ENCODE results near the gene ATCAY.

ATCAY gene, protein sequence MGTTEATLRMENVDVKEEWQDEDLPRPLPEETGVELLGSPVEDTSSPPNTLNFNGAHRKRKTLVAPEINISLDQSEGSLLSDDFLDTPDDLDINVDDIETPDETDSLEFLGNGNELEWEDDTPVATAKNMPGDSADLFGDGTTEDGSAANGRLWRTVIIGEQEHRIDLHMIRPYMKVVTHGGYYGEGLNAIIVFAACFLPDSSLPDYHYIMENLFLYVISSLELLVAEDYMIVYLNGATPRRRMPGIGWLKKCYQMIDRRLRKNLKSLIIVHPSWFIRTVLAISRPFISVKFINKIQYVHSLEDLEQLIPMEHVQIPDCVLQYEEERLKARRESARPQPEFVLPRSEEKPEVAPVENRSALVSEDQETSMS

DNA sequence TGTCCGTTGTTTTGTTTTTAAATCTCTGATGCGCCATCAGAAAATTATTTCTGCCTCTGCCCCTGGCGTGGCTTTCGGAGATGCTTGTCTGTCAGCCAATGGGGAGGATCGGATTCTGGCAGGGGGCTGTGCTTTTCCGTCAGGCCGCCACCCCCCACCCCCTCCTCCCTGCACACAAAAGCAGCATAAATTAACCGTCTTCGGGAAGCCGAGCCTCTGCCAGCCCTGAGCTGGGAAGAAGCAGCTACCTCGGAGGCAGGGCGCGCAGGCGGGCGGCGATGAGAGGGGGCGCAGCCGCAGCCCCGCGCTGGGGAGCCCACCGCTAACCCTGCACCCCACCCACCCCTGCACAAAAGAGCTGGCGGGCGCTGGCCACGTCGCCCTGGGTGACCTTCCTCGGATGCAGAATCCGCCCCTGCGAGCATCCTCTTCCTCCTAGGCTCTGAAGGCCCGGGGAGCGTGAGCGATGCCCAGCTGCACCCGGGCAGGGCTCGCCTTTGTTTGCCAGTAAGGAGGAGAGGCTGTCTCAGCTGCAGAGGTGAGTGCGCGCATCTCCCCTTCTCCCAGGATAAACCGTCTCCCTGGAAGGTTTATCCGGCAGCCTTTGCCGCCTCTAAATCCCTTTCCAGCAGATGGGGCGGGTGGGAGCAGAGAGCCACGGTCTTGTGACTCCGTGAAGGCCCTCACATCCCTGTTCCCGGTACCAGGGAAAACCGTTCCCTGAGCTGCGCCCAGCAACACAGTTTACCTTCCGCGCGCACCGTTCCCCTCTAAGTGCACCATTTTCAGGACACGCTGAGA, at the start of gene ATCAY:
TSS of gene ATCAY (plus strand) at position 215 of the 801 bp plus-strand sequence. CDS start 5,083 bp downstream, outside the sequence.
- no peak for DNase-seq

DNA sequence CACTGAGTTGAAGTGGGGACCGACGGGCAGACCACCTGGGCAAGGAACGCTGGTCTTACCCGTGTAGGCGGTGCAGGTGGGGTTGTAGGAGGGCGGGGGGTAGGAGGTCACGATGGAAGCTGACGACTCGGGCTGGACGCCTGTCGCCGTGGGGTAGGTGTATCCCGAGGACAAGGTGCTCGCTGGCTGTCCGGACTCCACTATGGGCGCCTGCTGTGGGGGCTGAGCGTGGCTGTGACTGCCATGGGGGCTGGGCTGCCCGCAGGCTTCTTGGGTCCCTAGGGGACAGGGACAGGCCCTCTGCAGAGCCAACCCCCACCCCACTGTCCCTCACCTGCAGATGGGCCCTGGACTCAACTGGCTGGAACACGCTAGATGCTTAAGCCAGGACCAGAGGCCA, 48.9 kb upstream of the ATCAY start:
- no peak for DNase-seq

DNA sequence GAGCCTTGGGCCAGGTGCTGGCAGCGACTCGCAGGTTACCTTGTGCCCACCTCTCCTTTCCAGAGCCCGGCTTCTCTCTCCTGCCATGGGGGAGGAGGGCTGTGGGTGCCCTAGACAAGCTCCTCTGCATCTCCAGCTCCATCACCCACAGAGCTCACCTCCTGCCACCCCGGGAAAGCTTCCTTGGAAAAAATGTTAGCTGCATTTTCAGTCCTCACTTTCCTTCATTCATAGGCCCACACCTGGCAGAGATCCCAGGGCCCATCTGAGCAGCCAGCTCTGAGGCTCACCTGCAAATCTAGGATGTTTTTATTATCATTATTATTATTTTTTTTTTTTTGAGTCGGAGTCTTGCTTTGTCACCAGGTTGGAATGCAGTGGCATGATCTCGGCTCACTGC, 48.5 kb upstream of the ATCAY start:
- DNase-seq: no peak

DNA sequence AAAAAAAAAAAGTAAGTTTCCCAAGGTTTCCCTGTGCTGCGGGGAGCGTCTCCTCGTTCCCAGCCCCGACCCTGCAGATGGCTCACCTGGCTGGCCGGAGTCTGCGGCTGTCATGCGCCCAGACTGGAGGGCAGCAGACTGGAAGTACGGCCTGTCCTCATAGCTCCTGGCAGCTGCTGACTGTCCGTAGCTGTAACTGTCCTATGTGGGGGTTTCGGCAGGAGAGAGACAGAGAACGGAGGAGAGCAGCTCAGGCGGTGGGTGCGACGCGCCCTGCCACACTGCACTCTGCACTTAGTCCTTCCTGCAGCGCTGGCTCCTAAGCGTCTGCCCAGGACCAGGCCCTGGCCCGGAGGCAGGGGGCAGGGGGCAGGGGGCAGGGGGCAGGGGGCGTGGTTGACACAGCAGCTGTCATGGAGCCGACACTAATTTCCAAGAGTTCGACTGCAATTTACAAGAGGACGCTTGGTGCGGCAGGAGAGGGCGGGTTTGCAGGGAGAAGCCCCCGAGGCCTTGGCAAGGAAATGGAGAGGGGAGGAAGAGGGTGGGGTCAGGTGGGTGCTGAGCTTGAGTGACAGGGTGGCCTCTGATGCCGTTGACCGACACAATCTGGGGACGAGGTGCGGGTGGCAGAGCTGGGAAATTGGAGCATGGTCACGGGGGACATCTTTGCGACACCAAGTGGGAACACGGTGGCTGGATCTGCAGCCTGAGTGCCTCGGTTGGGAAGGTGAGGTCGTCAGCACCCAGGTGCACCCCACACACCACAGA, 46.7 kb upstream of the ATCAY start:
- no peak for DNase-seq

DNA sequence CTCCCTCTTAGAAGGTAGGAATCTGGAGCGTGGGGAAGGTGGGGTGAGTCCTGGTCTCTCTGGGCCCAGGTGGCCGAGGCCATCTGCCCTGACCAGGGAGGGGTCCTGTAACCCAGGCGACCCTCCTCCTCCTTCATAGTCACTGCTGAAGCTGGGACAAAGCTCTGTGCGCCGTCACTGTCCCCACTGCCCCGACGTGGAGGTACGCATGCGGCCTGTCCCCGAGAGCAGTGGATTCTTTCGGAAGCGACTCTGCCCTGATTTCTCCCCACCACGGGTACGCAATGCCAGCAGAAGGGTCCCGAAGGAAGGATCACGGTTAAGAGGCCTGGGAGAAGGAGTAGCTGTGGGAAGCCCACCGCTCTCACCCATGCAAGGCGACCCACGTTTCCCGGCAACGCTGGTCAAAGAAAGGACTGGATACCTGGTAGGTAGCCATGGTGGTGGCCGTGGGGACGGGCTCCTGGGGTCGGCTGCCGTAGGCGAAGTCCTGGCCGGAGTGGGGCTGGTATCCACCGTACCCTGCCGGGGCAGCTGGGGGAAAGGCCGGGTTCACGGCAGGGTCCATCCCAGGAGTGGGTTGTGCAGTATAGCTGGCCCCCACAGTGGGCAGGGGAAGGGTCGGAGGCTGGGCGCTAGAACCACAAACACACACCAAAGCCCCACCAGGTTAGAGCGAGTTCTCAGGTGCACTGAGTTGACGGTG, 46.0 kb upstream of the ATCAY start:
- no peak for DNase-seq

DNA sequence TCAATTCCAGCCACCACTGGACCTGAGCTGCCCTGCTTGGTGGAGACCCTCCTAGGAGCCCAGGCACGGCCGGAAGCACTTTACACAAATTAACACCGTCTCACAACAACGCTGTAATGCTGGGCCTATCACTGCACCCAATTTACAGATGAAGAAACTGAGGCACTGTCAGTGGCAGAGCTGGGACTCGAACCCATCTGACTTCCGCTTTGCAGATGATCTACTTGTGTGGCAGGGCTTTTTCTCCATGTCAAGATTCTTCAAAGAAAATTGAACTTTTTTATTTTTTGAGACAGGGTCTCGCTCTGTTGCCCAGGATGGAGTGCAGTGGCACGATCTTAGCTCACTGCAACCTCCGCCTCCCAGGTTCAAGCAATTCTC, 45.4 kb upstream of the ATCAY start:
- no peak for DNase-seq

DNA sequence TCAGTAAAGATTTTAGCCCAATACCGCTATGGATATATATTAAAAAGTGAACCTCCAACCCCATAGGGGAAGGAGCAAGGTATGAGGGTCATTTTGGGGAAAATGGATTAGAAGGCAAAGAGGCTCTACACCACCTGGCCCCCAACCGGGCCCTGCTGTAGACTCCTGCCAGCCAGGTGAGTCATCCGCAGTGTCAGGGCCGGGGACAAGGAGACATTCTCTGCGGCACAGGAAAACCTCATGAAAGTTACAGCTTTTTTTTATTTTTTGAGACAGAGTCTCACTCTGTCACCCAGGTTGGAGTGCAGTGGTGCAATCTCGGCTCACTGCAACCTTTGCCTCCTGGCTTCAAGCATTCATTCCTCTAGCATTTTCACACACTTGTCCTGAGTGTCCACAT, 43.6 kb upstream of the ATCAY start:
- DNase-seq: no peak

DNA sequence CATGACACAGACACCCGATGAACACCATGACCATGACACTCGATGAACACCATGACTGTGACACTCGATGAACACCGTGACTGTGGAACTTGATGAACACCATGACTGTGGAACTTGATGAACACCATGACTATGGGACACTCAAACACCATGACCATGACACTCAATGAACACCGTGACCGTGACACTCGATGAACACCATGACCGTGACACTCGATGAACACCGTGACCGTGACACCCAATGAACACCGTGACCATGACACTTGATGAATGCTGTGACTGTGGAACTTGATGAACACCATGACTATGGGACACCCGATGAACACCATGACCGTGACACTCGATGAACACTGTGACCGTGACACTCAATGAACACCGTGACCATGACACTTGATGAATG, 43.2 kb upstream of the ATCAY start:
- DNase-seq: no peak

DNA sequence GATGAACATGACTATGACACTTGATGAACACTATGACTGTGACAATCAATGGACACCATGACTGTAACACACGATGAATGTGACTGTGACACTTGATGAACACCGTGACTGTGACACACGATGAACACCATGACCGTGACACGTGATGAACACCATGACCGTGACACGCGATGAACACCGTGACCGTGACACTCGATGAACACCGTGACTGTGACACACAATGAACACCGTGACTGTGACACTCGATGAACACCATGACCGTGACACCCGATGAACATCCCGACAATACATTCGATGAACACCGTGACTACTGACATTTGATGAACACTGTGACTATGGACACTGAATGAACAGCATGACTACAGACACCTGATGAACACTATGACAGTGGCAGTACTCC, 42.6 kb upstream of the ATCAY start:
- DNase-seq: no peak

DNA sequence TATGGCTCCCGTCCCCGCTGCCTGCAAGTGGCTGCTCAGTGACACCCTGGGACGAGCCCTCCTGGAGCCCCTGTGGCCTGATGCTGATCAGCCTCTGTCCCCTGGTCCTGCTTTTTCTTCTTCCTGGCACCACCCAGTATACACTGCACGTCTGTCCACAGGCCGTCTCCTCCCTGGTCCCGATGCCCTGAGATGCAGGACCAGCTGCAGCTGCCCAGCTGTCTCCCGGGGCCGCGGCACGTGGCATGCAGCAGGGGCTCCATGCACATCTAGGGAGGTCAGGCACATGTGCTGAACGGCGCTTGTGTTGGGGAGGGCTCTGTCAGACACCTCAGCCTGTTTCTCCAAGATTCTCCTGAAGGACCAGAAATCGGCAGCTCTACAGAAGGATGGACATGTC, 41.8 kb upstream of the ATCAY start:
- DNase-seq: no peak

DNA sequence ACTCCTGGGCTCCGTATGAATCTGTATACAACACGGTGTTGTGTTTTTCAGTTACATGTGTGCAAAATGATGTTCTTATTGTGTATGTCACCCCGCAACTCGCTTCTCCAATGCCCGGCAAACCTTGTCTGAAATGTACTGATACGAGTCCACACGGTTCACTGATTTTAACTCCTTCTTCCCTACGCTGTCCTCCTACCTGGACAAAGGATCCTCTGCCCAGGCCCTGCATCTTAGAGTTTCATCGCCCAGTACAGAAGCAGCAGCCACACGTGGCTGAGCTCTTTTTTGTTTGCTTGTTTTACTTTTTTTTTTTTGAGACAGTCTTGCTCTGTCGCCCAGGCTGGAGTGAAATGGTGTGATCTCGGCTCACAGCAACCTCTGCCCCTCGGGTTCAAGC, 40.5 kb upstream of the ATCAY start:
- no peak for DNase-seq

DNA sequence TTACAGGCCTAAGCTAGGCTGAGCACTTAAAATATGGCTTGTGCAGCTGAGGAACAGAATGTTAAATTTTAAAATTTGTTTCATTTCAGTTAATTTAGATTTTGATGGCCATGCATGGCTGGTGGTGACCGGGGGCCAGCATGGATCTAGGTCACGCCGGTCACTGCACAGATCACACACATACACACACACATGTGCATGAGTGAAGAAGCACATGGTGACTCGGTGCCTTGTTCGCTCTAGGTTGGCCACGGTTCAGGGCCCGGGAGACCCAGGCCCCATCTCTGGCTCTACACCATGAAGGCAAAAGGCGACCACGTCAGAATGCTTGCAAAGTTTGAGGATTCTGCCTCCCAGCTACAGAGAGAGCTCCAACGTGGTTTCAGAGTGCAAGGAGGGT, 39.7 kb upstream of the ATCAY start:
- no peak for DNase-seq

DNA sequence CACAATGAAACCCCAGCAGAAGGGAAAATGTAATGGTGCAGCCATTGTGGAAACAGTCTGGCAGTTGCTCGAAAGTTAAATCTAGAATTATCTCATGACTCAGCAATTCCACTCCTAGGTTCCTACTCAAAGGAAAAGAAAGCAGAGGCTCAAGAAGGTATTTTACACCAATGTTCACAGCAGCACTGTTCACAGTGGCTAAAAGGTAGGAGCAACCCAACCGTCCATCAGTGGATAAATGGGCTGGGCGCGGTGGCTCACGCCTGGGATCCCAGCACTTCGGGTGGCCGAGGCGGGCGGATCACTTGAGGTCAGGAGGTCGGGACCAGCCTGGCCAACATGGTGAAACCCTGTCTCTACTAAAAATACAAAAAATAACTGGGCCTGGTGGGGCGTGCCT, 37.5 kb upstream of the ATCAY start:
- no peak for DNase-seq

DNA sequence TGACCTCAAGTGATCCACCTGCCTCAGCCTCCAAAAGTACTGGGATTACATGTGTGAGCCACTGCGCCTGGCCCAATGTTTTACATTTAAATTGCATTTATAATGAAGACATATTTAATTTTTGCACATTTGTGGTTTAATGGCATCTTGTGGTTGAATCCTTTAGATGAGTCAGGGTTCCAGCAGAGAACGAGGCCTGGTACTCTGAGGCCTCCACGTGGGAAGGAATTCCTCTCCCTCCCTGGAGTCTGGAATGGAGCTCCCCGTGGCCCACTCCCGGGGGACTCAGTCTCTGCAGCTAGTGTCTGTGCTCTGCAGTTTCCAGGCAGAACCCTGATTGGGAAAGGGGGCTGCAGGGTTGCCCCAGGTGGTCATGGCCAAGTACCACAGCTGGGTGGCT, 35.9 kb upstream of the ATCAY start:
- DNase-seq: no peak

DNA sequence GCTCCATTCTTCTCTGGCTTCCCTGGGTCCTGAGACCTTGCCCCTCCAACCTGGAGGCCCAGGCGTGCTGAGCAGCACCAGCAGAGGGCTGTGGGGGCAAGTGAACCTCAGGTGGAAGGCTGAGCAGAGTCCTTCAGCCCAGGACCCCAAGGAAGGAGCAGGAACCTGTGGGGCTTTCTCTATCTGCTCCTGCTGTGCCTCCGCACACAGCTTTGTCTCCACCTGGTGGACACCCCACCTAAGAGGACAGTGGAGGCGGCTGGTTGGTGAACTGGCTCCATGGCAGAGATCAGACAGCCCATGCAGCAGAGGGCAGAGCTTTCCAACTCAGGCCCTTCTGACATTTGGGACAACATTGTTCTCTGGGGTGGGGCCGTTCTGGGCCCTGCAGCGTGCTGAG, 31.4 kb upstream of the ATCAY start:
- DNase-seq: peak; percentile 67

DNA sequence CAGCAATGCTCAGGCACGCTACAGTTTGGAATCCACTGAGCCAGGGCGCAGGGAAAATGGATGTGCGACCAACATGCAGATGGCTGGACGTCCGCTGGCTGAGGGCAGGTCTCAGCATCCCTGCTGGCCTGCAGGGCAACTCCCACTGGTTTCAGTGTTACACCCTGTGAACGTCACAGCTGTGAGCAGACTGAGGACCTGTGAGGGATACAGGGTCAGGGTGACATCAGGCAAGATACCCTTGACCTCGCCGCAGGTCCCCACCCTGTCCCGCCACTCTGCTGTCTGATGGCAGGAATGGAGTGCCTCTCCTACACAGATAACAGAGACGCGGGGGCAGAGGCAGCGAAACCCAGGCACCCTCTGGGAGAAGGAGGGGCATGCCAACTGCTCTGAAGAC, 30.7 kb upstream of the ATCAY start:
- DNase-seq: no peak

DNA sequence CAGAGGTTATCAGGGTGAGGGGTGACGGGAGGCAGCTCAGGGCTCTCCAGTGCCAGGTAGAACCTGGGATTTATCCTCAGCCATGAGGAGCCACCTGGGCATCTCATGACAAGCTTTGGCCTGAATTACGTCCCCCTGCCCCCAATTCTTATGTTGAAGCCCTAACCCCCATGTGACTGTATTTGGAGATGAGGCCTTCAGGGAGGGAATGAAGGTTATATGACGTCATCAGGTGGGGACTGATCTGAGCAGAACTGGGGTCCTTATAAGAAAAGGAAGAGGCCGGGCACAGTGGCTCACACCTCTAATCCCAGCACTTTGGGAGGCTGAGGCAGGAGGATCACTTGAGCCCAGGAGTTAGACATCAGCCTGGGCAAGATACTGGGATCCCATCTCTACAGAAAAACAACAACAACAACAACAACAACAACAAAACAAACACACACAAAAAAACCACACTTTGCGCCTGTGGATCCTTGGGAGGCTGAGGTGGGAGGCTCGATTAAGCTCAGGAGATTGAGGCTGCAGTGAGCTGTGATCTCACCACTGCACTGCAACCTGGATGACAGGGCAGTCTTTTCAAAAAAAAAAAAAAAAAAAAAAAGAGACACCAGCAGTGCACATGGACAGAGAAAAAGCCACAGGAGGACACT, 30.0 kb upstream of the ATCAY start:
- DNase-seq: no peak

DNA sequence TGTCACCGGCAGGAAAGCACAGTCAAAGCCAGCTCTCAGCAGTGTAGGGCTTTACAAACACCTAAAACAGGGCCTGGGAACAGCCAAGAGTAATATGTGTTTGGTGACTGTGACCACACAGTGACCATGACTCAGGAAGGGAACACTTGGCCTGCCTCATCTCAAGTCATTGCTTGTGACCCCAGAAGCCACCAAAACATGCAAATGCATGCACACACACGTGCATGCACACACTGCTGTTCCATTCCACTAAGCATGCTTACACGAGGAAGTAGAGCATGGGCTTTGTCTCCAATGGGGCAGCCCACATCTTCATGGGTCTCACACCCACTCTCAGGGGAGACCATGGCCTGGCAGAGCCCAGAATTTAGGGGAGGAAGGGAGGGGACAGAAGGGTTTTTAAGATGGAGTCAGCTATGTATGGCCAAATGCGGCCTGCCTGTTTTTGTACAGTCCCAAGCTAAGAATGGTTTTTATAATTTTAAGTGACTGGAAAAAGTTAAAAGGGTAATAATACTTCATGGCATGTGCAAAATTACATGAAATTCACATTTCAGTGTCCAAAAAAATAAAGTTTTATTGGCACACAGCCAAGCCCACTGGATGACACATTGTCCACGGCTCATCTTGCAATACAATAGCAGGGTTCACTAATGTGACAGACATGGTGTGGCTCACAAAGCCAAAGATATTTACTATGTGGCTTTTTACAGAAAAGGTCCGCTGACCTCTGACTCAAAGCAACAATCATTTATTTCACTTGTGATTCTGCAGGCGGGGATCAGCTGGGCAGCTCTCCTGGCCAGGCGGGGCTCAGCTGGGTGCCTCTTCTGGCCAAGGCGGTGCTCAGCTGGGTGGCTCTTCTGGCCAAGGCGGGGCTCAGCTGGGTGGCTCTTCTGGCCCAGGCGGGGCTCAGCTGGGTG, 29.0 kb upstream of the ATCAY start:
- DNase-seq: no peak

DNA sequence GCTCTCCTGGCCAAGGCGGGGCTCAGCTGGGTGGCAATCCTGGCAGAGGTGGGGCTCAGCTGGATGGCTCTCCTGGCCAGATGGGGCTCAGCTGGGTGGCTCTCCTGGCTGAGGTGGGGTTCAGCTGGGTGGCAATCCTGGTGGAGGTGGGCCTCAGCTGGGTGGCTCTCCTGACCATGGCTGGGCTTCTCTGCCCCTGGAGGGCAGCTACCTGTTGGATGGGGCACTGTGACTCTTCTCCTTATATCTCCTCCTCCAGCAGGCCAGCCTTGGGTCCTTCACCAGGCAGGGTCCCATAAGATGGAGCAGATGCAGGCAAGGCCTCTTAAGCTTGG, 28.3 kb upstream of the ATCAY start:
- no peak for DNase-seq

DNA sequence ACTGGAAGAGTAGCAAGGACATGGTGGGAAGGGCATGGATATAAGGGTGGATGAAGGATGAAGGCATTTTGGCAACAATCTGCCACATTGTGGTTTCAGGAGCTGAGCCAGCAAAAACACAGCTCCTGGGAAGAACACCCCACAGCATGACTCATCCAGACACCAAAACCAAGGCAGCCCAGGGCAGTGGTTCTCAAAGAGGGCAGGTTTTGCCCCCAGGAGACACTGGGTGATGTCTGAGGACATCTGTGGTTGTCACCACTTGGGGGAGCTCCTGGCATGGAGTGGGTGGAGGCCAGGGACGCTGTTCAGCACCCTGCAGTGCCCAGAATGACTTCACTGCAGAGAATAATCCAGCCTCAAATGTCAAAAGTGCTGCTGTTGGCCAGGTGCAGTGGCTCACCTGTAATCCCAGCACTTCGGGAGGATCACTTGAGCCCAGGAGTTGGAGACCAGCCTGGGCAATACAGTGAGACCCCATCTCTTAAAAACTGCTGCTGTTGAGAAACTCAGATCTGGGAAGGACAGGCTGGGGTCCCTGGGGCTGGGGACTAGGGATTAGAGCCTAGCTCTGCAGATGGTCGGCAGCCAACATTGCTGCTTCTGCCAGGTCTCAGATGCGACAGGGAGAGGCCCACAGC, 27.8 kb upstream of the ATCAY start:
- DNase-seq: peak; percentile 35

DNA sequence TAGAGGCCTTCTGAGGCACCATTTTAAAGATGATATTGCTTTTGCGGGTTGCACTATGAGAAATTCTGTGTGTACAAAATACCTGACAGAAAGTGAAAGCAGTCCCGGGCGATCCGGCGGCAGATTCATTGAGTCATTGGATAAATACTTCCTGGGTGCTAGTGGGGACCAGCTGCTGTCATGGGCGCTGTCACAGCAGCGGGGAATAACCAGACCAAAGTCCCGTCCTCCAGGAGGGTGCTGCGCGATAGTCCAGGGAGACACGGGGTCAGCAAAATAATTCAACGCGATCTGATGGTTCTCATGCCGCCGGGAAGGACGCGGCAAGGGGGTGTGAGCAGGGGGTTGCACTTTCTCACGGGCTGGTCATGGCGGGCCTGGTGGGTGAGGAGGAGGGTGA, 25.2 kb upstream of the ATCAY start:
- no peak for DNase-seq
